Activated T-helper 17 cell treated with anti-CD3 and anti-CD28 coated beads, Interleukin-2, amount 50 U/mL, for 72 hours (primary cell): ENCODE measurements around the gene UQCRFS1. TPM values are rescaled to one million over a fixed set of nuclear protein-coding genes. Genes with fewer than 3 reads are reported as not detected.

Source experiments
- ATAC-seq: fragments of 150-1000 bp; cut with Tn5 transposase; replicated peaks from 2 replicates; pipeline ENCODE4 v1.10.0; 2021; ENCODE audit warnings: mild to moderate bottlenecking, moderate library complexity
- H3K27ac Mint-ChIP-seq: one replicate; pipeline ENCODE4 v1.8.0; 2022; ENCODE audit warnings: mixed read lengths
- H3K27me3 Mint-ChIP-seq: one replicate; pipeline ENCODE4 v1.8.0; 2022; ENCODE audit warnings: mixed read lengths
- H3K36me3 Mint-ChIP-seq: one replicate; pipeline ENCODE4 v1.8.0; 2022; ENCODE audit warnings: low read depth, mild to moderate bottlenecking, mixed read lengths
- H3K4me1 Mint-ChIP-seq: one replicate; pipeline ENCODE4 v1.8.0; 2022; ENCODE audit warnings: mixed read lengths
- H3K4me3 Mint-ChIP-seq: one replicate; pipeline ENCODE4 v1.8.0; 2022; ENCODE audit warnings: mild to moderate bottlenecking, mixed read lengths
- H3K9me3 Mint-ChIP-seq: one replicate; pipeline ENCODE4 v1.8.0; 2022; ENCODE audit warnings: mixed read lengths
- total RNA-seq, 2 donors: library from RNA; stranded (reverse); gene quantifications; one replicate each; pipeline ENCODE4 v1.2.3, GENCODE V29; 2022

The UQCRFS1 gene
- total RNA-seq, 2 donors from 2014 or later = 23.1 to 44.2 TPM

DNA sequence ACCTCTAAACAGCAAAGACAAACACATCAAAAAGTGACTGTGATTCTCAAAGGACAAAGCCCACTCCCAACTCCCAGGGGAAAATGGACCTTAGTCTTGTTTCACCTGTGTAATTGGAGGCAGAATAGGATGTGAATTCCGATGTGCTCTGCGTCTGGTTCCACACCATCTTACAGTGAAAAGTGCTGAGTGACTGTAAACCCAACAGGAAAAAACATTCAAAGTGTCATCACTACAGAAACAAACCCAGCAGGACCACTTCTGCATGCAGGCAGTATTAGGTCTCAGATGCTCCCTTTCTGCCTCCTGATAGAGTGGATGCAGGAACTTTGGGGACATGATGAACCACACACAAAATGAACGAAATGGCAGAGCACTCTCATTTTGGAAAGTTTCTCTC is 6.5 kb downstream of the UQCRFS1 start:
- Mint-ChIP-seq H3K9me3 (peaks cover 4% of the 10 kb centered on the region), H3K4me3 (no peak overlapping the region), H3K4me1 (peaks cover 33% of the 10 kb centered on the region), H3K36me3 (peaks cover 87% of the 10 kb centered on the region), H3K27ac (peak overlapping the region; percentile 33), H3K27me3 (no peaks in the 10 kb centered on the region)
- ATAC-seq = no peak

DNA sequence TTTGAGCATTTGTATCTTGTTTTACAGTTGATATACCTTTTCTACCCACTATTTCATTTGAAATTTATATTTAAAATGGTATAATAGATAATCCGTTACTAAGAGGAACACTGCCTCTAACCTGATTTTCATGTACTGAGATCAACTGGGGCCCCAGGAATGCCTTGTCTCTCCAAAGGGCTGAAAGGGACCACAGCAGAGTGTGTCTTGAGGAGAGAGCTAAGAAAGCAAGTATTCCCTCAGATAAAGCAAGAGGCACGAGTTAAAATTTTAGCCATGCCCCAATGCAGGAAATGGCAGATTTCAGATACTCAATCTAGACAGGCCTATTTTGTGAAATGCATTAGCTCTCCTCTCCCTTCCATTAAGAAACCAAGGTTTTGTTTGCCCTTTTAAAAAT is 10.7 kb downstream of the UQCRFS1 start:
- ATAC-seq = no peak
- peaks cover 8% of the 10 kb centered on the region for H3K4me1 Mint-ChIP-seq
- peaks cover 50% of the 10 kb centered on the region for H3K36me3 Mint-ChIP-seq
- H3K9me3 Mint-ChIP-seq = no peaks in the 10 kb centered on the region
- H3K27me3 Mint-ChIP-seq = no peaks in the 10 kb centered on the region
- no peak overlapping the region for H3K4me3 Mint-ChIP-seq
- H3K27ac Mint-ChIP-seq = no peak overlapping the region

DNA sequence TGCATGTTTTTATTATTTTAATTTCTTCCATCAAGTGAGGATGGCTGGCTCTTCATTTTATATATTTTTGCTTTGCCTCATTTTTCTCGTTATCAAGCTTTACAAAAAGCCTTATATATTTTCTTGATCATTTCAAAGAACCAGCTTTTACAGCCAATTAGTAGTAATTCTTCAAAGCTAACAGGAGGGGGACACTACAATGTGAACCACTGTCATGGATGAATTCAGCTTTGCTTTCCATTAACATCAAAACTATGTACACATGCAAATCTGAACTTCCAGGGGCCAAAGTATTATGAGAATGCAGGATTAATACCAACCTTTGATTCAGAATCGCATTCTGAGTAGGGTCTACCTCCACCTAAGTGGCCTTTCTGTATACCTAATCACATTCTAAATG is 11.1 kb downstream of the UQCRFS1 start:
- H3K4me1 Mint-ChIP-seq = peaks cover 8% of the 10 kb centered on the region
- no peak overlapping the region for H3K4me3 Mint-ChIP-seq
- H3K36me3 Mint-ChIP-seq = peaks cover 46% of the 10 kb centered on the region
- H3K9me3 Mint-ChIP-seq = no peaks in the 10 kb centered on the region
- no peak for ATAC-seq
- no peaks in the 10 kb centered on the region for H3K27me3 Mint-ChIP-seq
- H3K27ac Mint-ChIP-seq = no peak overlapping the region

DNA sequence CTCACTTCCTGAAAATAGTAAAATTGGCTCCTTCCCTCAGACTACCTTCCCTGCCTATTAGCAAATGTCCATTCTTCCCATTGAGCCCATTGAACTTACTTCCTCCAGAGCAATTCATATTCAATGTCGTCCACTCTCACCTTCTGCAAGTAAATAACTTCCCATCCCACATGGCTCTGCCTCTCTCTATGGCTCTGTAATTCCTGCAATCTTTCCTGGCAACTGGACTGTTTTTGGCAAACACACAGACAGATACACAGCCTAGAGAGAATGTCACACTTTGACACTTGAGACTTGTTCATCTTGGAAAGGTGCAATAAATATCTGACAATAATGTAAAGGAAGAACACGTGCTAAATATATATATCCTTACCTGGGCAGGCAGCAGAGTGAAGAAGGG is 18.3 kb downstream of the UQCRFS1 start:
- no peaks in the 10 kb centered on the region for H3K27me3 Mint-ChIP-seq

DNA sequence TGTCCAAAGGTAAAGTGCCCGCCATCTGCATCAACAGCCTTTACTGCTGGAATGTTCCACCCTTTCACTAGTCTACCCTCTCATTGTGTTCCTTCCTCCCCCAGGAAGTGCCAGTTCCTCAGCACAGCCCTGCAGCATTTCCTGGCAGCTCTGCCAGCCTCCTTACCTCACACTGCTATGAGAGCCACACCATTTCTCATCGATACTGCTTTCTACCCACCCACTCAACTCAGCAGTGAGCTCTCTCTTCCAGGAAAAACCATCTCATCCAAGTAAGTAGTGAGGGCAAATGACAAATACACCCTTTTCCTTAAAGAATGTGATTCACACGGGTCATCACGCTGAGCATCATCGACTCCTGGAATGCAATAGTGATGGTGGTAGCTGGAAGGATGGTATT is 19.8 kb downstream of the UQCRFS1 start:
- Mint-ChIP-seq H3K27ac (peak overlapping the region; percentile 8), H3K27me3 (no peaks in the 10 kb centered on the region), H3K36me3 (no peaks in the 10 kb centered on the region), H3K9me3 (no peaks in the 10 kb centered on the region), H3K4me1 (peaks cover 6% of the 10 kb centered on the region), H3K4me3 (no peak overlapping the region)
- ATAC-seq = peak; percentile 89

More for the DNA sequence above, 18.3 kb downstream of the UQCRFS1 start:
- no peak overlapping the region for H3K4me3 Mint-ChIP-seq
- no peak overlapping the region for H3K27ac Mint-ChIP-seq
- H3K36me3 Mint-ChIP-seq = no peaks in the 10 kb centered on the region
- no peak for ATAC-seq
- peaks cover 6% of the 10 kb centered on the region for H3K4me1 Mint-ChIP-seq
- H3K9me3 Mint-ChIP-seq = no peaks in the 10 kb centered on the region

DNA sequence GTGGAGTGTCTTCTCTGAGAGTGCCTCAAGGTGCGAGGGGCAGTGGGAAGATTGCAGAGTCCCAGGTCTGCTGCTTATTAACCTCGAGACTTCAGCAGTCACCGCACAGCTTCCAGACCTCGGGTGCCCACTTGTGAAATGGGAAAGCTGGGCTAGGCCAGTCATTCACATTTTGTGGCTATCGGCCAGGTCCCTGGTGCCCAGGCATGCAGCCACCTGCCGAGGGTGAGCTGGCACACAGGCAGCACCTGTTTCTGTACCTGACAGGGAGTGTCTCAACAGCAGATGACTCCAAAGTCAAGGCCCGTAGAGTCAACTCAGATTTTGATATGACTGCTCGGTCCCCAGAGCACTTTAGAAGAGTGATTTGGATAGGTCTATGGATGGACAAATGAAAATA is 21.9 kb downstream of the UQCRFS1 start:
- H3K36me3 Mint-ChIP-seq = no peaks in the 10 kb centered on the region

DNA sequence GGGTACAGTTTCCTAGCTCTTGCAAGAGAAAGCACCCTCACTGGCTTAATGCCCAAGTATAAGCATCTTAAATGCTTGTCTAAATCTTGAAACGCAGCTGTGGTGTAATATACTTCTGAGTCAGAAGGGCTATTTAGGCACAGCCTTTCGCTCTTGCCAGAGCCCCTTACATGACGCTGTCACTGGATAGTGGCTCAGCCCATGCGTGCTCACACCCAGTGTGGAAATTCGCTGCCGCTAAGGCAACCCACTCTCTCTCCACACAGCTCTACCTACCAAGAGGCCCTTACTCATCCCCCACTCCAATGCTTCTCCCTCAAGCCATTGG is 24.0 kb downstream of the UQCRFS1 start:
- Mint-ChIP-seq H3K9me3 (no peaks in the 10 kb centered on the region), H3K4me1 (peaks cover 6% of the 10 kb centered on the region), H3K27ac (no peak overlapping the region), H3K4me3 (no peak overlapping the region), H3K27me3 (no peaks in the 10 kb centered on the region), H3K36me3 (no peaks in the 10 kb centered on the region)
- ATAC-seq = no peak

More for the DNA sequence above, 21.9 kb downstream of the UQCRFS1 start:
- ATAC-seq = no peak
- Mint-ChIP-seq H3K4me1 (peaks cover 6% of the 10 kb centered on the region), H3K27me3 (no peaks in the 10 kb centered on the region), H3K4me3 (no peak overlapping the region), H3K27ac (no peak overlapping the region), H3K9me3 (no peaks in the 10 kb centered on the region)

DNA sequence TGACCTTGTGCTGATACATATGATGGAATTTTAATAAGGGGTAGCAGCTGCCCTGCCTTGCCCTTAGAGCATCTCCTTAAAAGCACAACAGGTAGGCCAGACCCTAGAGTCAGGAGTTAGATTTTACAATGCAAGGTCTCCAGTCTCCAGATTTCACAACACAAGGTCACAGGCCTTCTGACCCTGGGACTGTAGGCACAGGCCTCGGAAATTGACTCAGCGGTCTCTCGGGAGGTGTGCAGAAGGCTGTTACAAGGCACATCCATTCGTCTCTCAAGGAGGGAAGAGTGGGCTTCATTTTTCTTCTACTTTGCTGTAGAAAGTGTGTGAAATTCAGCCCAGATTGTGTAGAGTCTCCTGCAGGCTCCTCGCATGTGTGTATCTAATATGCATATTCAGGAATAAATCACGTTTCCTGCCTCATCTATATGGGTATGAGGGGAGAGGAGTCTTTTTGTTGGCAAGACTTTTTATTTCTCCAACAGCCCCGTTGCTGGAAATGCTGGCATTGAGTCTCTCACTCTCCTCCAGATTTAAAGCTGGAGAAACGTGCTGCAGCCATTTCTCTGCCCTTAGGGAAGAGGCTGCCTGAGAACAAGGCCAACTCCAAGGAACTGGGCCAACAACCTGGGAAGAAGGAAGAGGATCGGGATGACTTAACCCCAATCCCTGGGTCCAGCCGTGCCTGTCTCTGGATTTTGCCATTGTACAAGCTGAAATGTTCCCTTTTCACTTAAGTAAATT is 24.5 kb downstream of the UQCRFS1 start:
- H3K27ac Mint-ChIP-seq = no peak overlapping the region

DNA sequence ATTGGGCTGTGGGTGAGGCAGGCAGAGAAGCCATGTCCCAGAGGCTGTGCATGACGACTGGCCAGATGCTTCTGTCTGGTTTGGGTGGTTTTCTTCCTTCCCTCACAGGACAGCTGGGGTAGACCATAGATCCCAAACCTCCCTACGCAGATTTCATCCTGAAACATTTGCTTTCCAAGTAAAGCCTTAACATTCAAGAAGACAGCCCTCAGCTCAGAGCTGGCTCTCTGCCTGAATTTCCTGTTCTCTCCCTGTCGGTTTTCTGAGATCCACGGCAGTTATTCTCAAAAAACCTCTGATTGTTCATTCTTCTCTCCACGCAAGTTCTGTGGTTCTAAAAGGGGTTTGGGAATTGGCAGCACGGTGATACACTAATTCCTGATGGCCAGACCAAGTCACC is 25.3 kb downstream of the UQCRFS1 start:
- no peaks in the 10 kb centered on the region for H3K9me3 Mint-ChIP-seq
- no peaks in the 10 kb centered on the region for H3K36me3 Mint-ChIP-seq
- H3K4me1 Mint-ChIP-seq = no peaks in the 10 kb centered on the region
- H3K27me3 Mint-ChIP-seq = no peaks in the 10 kb centered on the region
- H3K27ac Mint-ChIP-seq = no peak overlapping the region
- no peak overlapping the region for H3K4me3 Mint-ChIP-seq
- ATAC-seq = no peak

More for the DNA sequence above, 24.5 kb downstream of the UQCRFS1 start:
- ATAC-seq = no peak
- Mint-ChIP-seq H3K27me3 (no peaks in the 10 kb centered on the region), H3K4me3 (no peak overlapping the region), H3K4me1 (peaks cover 6% of the 10 kb centered on the region), H3K36me3 (no peaks in the 10 kb centered on the region), H3K9me3 (no peaks in the 10 kb centered on the region)

DNA sequence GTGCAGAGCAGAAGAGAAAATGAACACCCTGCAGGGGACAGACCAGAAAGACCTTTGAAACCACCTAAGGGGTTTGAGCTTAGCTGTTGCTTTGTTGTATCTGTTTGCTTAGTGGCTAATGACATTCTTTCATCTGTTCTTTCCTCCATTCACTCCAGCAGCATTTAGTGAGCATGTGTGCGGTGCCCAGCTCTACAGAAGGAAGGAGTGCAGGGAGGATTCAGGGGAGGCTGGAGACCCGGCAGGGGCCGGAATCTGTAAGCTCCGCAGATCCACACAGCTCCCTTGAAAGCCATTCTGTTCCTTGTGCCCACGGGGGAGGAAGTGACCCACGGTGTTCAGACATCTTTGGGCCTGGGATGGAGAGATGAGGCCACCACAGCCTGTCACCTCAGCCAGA is 27.5 kb downstream of the UQCRFS1 start:
- H3K4me1 Mint-ChIP-seq = no peaks in the 10 kb centered on the region
- H3K36me3 Mint-ChIP-seq = no peaks in the 10 kb centered on the region
- no peak overlapping the region for H3K27ac Mint-ChIP-seq
- no peaks in the 10 kb centered on the region for H3K27me3 Mint-ChIP-seq
- H3K9me3 Mint-ChIP-seq = no peaks in the 10 kb centered on the region
- no peak overlapping the region for H3K4me3 Mint-ChIP-seq
- no peak for ATAC-seq

DNA sequence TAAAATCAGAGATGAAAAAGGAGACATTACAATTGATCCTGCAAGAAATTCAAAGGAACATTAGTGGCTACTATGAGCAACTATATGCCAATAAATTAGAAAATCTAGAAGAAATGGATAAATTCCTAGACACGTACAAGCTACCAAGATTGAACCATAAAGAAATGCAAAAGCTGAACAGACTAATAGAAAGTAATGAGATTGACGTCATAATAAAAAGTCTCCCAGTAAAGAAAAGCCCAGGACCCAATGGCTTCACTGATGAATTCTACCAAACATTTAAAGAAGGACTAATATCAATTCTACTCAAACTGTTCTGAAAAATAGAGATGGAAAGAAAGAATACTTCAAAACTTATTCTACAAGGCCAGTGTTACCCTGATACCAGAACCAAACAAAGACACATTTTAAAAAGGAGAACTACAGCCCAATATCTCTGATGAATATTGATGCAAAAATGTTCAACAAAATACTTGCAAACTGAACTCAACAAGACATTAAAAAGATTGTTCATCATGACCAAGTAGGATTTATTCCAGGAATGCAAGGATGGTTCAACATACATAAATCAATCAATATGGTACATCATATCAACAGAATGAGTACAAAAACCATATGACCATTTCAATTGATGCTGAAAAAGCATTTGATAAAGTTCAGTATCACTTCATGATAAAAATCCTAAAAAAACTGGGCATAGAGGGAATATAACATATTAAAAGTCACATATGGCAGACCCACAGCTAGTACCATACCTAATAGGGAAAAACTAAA is 35.8 kb downstream of the UQCRFS1 start:
- no peak overlapping the region for H3K27ac Mint-ChIP-seq
- H3K4me3 Mint-ChIP-seq = no peak overlapping the region
- no peak for ATAC-seq
- H3K4me1 Mint-ChIP-seq = no peaks in the 10 kb centered on the region
- no peaks in the 10 kb centered on the region for H3K36me3 Mint-ChIP-seq
- H3K27me3 Mint-ChIP-seq = no peaks in the 10 kb centered on the region
- H3K9me3 Mint-ChIP-seq = peaks cover 28% of the 10 kb centered on the region

DNA sequence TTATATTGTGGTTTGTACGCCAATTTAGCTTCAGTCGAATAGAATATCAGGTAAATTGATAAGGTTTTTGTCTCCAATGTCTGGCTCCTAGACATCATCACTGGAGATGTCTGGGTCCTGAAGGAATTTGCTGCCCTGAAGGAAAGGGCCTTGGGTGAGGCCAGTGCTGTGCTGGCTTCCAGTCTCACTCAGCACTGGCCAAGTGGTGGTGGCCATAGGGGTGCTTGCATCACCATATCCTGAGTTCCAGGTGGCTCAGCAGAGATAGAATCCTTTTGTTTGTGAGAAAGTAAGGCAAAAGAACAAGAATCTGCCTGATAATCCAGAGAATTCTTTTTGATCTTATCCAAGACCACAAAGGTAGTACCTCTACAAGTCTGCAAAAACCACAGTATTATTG is 39.1 kb downstream of the UQCRFS1 start:
- no peak overlapping the region for H3K27ac Mint-ChIP-seq
- H3K27me3 Mint-ChIP-seq = no peaks in the 10 kb centered on the region
- H3K4me3 Mint-ChIP-seq = no peak overlapping the region
- peaks cover 30% of the 10 kb centered on the region for H3K9me3 Mint-ChIP-seq
- ATAC-seq = no peak
- H3K36me3 Mint-ChIP-seq = no peaks in the 10 kb centered on the region
- H3K4me1 Mint-ChIP-seq = no peaks in the 10 kb centered on the region

DNA sequence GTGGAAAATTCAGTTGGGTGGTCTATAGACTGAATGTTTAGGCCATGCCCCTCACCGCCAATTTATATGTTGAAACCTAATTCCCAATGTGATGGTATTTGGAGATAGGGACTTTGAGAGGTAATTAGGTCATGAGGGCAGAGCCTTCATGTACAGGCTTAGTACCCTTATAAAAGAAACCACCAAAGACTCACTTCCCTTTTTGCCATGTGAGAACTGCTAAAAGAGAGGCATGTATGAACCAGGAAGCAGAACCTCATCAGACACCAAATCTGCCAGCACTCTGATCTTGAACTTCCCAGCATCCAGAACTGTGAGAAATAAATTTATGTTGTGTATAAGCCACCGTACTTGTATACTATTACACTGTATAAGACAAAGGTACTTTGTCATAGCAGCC is 40.6 kb downstream of the UQCRFS1 start:
- no peak overlapping the region for H3K27ac Mint-ChIP-seq
- no peaks in the 10 kb centered on the region for H3K27me3 Mint-ChIP-seq
- H3K4me3 Mint-ChIP-seq = no peak overlapping the region
- H3K4me1 Mint-ChIP-seq = no peaks in the 10 kb centered on the region
- H3K36me3 Mint-ChIP-seq = no peaks in the 10 kb centered on the region
- peaks cover 30% of the 10 kb centered on the region for H3K9me3 Mint-ChIP-seq
- no peak for ATAC-seq

DNA sequence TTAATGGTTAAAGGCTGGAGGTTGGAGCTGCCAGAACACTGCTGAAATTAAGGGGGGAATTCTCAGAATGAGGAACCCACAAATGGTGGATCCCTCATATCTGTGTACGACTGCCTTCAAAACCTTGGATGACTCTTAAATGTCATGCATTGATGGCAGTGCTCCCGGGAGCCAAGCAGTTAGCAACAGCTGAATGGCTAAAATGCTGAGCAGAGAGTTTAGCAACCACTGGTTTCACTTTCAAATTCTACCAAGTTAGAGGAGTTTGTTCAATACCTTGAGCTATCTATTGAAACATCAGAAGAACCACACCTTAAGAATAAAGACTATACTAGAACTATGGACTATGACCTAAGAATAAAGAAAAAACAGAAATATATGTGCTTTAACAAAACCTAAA is 41.4 kb downstream of the UQCRFS1 start:
- no peak overlapping the region for H3K4me3 Mint-ChIP-seq
- H3K36me3 Mint-ChIP-seq = no peaks in the 10 kb centered on the region
- H3K27me3 Mint-ChIP-seq = no peaks in the 10 kb centered on the region
- no peaks in the 10 kb centered on the region for H3K4me1 Mint-ChIP-seq
- peaks cover 30% of the 10 kb centered on the region for H3K9me3 Mint-ChIP-seq
- no peak overlapping the region for H3K27ac Mint-ChIP-seq
- no peak for ATAC-seq

DNA sequence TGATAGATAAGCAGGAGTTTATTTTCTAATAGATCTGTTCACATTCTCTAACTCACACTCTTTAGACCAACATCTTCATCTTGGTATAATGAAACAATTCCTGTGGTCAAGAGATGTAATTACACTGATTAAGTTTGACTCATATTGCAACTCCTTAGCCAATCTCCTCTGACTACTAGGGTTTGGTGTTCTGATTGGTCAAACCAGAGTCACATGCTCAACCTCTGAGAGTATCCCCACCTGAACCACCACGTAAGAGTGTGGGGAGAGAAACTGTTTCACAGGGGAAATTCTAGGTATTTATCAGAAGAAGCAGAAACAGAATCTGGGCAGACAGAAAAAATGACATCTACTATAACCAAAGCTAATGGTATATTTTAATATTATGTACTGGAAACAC is 42.4 kb downstream of the UQCRFS1 start:
- Mint-ChIP-seq H3K27ac (no peak overlapping the region), H3K27me3 (peaks cover 3% of the 10 kb centered on the region), H3K4me1 (no peaks in the 10 kb centered on the region), H3K4me3 (no peak overlapping the region), H3K36me3 (no peaks in the 10 kb centered on the region), H3K9me3 (peaks cover 21% of the 10 kb centered on the region)
- peak; percentile 88 for ATAC-seq
